HFF-Myc (cell line): ENCODE results near the gene UFSP2.

Experiments
- DNase-seq: peaks from one replicate; pipeline ENCODE4 v3.0.0-alpha.2; 2011; ENCODE audit warnings: low read depth; ENCODE audit errors: extremely low read depth
- H3K4me3 ChIP-seq: replicated peaks from 2 replicates; pipeline ENCODE4 v1.5.1; 2011; ENCODE audit warnings: low read depth, mild to moderate bottlenecking, control low read depth, low read length
- CTCF ChIP-seq: IDR thresholded peaks from 2 replicates; pipeline ENCODE4 v1.5.1; 2012; ENCODE audit warnings: mild to moderate bottlenecking, low read depth, low read length, control low read depth; ENCODE audit errors: missing control alignments

The UFSP2 gene

GRCh38 chr4:185425647-185426352, at the start of gene UFSP2:
Gene UFSP2, minus strand, starts transcription at chr4:185425964. Its CDS starts 96 bp downstream, at chr4:185425868.
- peak; percentile 73 for DNase-seq
- H3K4me3 ChIP-seq = peak within 1 kb of the TSS; percentile 56
- no peak for TF ChIP-seq CTCF

GRCh38 chr4:185473247-185473646, 47.5 kb upstream of the UFSP2 start:
- DNase-seq = no peak
- no peak overlapping the region for H3K4me3 ChIP-seq
- TF ChIP-seq CTCF = no peak

- H3K4me3 ChIP-seq = peak overlapping the region; percentile 47
- no peak for DNase-seq
- TF ChIP-seq CTCF = no peak
These were observed 46.4 kb upstream of the UFSP2 start for GRCh38 chr4:185472103-185472542.

- TF ChIP-seq CTCF = peak; percentile 25
- peak within 1 kb of the TSS; percentile 47 for H3K4me3 ChIP-seq
- DNase-seq = peak; percentile 77
These were observed 45.7 kb upstream of the UFSP2 start, which contains the start of gene CCDC110 for GRCh38 chr4:185471235-185472102. Gene CCDC110, minus strand, starts transcription at chr4:185471733. Its CDS starts 50 bp downstream, at chr4:185471683.

- peak overlapping the region; percentile 47 for H3K4me3 ChIP-seq
- DNase-seq = no peak
- no peak for TF ChIP-seq CTCF
These were observed 44.9 kb upstream of the UFSP2 start for GRCh38 chr4:185470501-185471195.

GRCh38 chr4:185469580-185470154, 43.9 kb upstream of the UFSP2 start:
- DNase-seq = no peak

More at GRCh38 chr4:185469580-185470154, 43.9 kb upstream of the UFSP2 start:
- no peak overlapping the region for H3K4me3 ChIP-seq
- no peak for TF ChIP-seq CTCF
